HepG2 (cell line): ENCODE results near the gene CTIF. TPM values are rescaled to one million over a fixed set of nuclear protein-coding genes. Genes with fewer than 3 reads are reported as not detected.

ENCODE experiments used
- ATAC-seq: fragments of 200-7000 bp; cut with Tn5 transposase; 3 replicates; pipeline ENCODE4 v1.9.1; 2020; ENCODE audit warnings: mild to moderate bottlenecking, moderate library complexity
- BruUV-seq: library from RNA; stranded (reverse); fragments of 400-500 nt; replicated peaks from 2 replicates; lab custom pipeline; 2021; lab: Mats Ljungman, UMichigan
- CTCF ChIA-PET: fragments of 300-600 bp; formaldehyde crosslinking; extraction: SDS; loops from one replicate; lab custom pipeline; 2021; ENCODE audit warnings: low total read pairs, inconsistent platforms, low intra/inter-chr PET ratio; lab: Yijun Ruan, JAX
- POLR2A ChIA-PET: fragments of 350-600 bp; sonication (Branson Sonifier 250); formaldehyde crosslinking; loops from one replicate; lab custom pipeline; 2020; ENCODE audit warnings: antibody characterized with exemption, inconsistent platforms; lab: Yijun Ruan, JAX
- DNase-seq: peaks from one replicate; pipeline ENCODE4 v3.0.0-alpha.2; 2015; ENCODE audit warnings: low spot score
- FAIRE-seq: peaks from 3 replicates; lab custom pipeline; 2011; peaks lifted over from hg19 to GRCh38; lab: Jason Lieb, UNC
- H2AFZ ChIP-seq: one replicate; pipeline ENCODE4 v1.6.1; 2011; ENCODE audit warnings: low read length, inconsistent platforms
- H3K27ac ChIP-seq: fragments of 300-600 bp; 3 replicates; pipeline ENCODE4 v1.8.0; 2011; ENCODE audit warnings: mixed run types, mild to moderate bottlenecking, mixed read lengths, low read length, inconsistent platforms; ENCODE audit not compliant: insufficient read depth; ENCODE audit errors: extremely low read length
- H3K27me3 ChIP-seq, 2 experiments: fragments of 200-600 bp in 1 of 2; 2 replicates in 1 of 2; 3 replicates in 1 of 2; pipeline versions ENCODE4 v1.6.0 to v1.8.0; 2011; ENCODE audit warnings: low read length in 2 of 2, mild to moderate bottlenecking in 2 of 2, moderate library complexity in 2 of 2, inconsistent platforms in 1 of 2; ENCODE audit not compliant: insufficient read depth in 2 of 2, control insufficient read depth in 1 of 2
- H3K36me3 ChIP-seq, 2 experiments: fragments of 200-600 bp in 1 of 2; replicated peaks in 1 of 2; 2 replicates in 1 of 2; 3 replicates in 1 of 2; pipeline versions ENCODE4 v1.5.1 to v1.8.0; 2011; ENCODE audit warnings: low read length in 2 of 2, inconsistent platforms in 1 of 2; ENCODE audit not compliant: insufficient read depth in 2 of 2, control insufficient read depth in 1 of 2
- H3K4me1 ChIP-seq: 2 replicates; pipeline ENCODE4 v1.5.1; 2012; ENCODE audit warnings: low read length, inconsistent platforms; ENCODE audit not compliant: insufficient read depth
- H3K4me2 ChIP-seq: 2 replicates; pipeline ENCODE4 v1.6.0; 2011; ENCODE audit warnings: low read depth, low read length, inconsistent platforms
- H3K4me3 ChIP-seq, 3 experiments: fragments of 200-600 bp in 1 of 3; sonication (generic), shearing (Covaris generic) in 1 of 3; replicated peaks in 1 of 3; 2 replicates each; pipeline ENCODE4 v1.5.1; 2011 to 2016; ENCODE audit warnings: low read length in 3 of 3, inconsistent platforms in 2 of 3, low read depth in 2 of 3, mild to moderate bottlenecking in 2 of 3, control low read depth in 1 of 3, mixed read lengths in 1 of 3; ENCODE audit not compliant: insufficient read depth in 1 of 3
- H3K79me2 ChIP-seq: one replicate; pipeline ENCODE4 v1.6.1; 2011; ENCODE audit warnings: low read length, inconsistent platforms; ENCODE audit not compliant: insufficient read depth
- H3K9ac ChIP-seq: 2 replicates; pipeline ENCODE4 v1.6.0; 2011; ENCODE audit warnings: mild to moderate bottlenecking, low read depth, low read length, inconsistent platforms; ENCODE audit not compliant: insufficient read depth
- H3K9me3 ChIP-seq: 2 replicates; pipeline ENCODE4 v1.5.1; 2012; ENCODE audit warnings: mild to moderate bottlenecking, low read length
- H4K20me1 ChIP-seq: 2 replicates; pipeline ENCODE4 v1.6.0; 2011; ENCODE audit warnings: inconsistent platforms, mild to moderate bottlenecking, low read length, moderate library complexity; ENCODE audit not compliant: insufficient read depth
- ADNP ChIP-seq: sonication (generic); formaldehyde crosslinking; IDR thresholded peaks from 2 replicates; pipeline ENCODE4 v1.4.0; 2020; ENCODE audit warnings: missing genetic modification reagents
- CEBPB ChIP-seq: IDR thresholded peaks from 2 replicates; pipeline ENCODE4 v1.6.1; 2011; ENCODE audit warnings: low read depth, low read length, improper control_type of control experiment, borderline replicate concordance
- NFE2L1 ChIP-seq: sonication (generic); formaldehyde crosslinking; IDR thresholded peaks from 2 replicates; pipeline ENCODE4 v1.4.0; 2020; ENCODE audit warnings: missing genetic modification reagents, mild to moderate bottlenecking, borderline replicate concordance
- PHF20 ChIP-seq: sonication (generic); formaldehyde crosslinking; IDR thresholded peaks from 2 replicates; pipeline ENCODE4 v1.5.0; 2020; ENCODE audit warnings: mild to moderate bottlenecking, missing genetic modification reagents
- PLSCR1 ChIP-seq: sonication (generic); formaldehyde crosslinking; IDR thresholded peaks from 2 replicates; pipeline ENCODE4 v1.5.0; 2020; ENCODE audit warnings: missing genetic modification reagents, mild to moderate bottlenecking, borderline replicate concordance
- SSRP1 ChIP-seq: IDR thresholded peaks from 2 replicates; pipeline ENCODE4 v1.6.1; 2016; ENCODE audit warnings: control low read depth
- TBP ChIP-seq: sonication (generic); formaldehyde crosslinking; IDR thresholded peaks from 2 replicates; pipeline ENCODE4 v1.5.0; 2020; ENCODE audit warnings: missing genetic modification reagents
- TEAD2 ChIP-seq: sonication (generic); formaldehyde crosslinking; IDR thresholded peaks from 2 replicates; pipeline ENCODE4 v1.9.0; 2021; ENCODE audit warnings: missing genetic modification reagents
- ZMAT3 ChIP-seq: sonication (generic); formaldehyde crosslinking; conservative IDR thresholded peaks from 2 replicates; pipeline ENCODE4 v1.7.0; 2021; ENCODE audit warnings: missing genetic modification reagents
- ZMYM2 ChIP-seq: sonication (generic); formaldehyde crosslinking; IDR thresholded peaks from 2 replicates; pipeline ENCODE4 v1.8.0; 2022; ENCODE audit warnings: mild to moderate bottlenecking, missing genetic modification reagents
- ZNF543 ChIP-seq: sonication (generic); formaldehyde crosslinking; IDR thresholded peaks from 2 replicates; pipeline ENCODE4 v1.4.0; 2020; ENCODE audit warnings: mild to moderate bottlenecking, missing genetic modification reagents
- ZNF605 ChIP-seq: sonication (generic); formaldehyde crosslinking; IDR thresholded peaks from 2 replicates; pipeline ENCODE4 v1.8.0; 2022; ENCODE audit warnings: mild to moderate bottlenecking, missing genetic modification reagents
- ZNF781 ChIP-seq: sonication (generic); formaldehyde crosslinking; IDR thresholded peaks from 2 replicates; pipeline ENCODE4 v1.5.1; 2020; ENCODE audit warnings: borderline replicate concordance, mild to moderate bottlenecking, missing genetic modification reagents; ENCODE audit errors: not compliant biosample characterization
- ZNF839 ChIP-seq: sonication (generic); formaldehyde crosslinking; IDR thresholded peaks from 2 replicates; pipeline ENCODE4 v1.4.0; 2020; ENCODE audit warnings: missing genetic modification reagents, mild to moderate bottlenecking, borderline replicate concordance
- ZNF878 ChIP-seq: sonication (generic); formaldehyde crosslinking; IDR thresholded peaks from 2 replicates; pipeline ENCODE4 v1.8.1; 2023; ENCODE audit warnings: mild to moderate bottlenecking, missing genetic modification reagents, moderate library complexity
- ZSCAN20 ChIP-seq: sonication (generic); formaldehyde crosslinking; IDR thresholded peaks from 2 replicates; pipeline ENCODE4 v1.4.0; 2020; ENCODE audit warnings: missing genetic modification reagents, mild to moderate bottlenecking, borderline replicate concordance
- WGBS: methylation state at CpG from one replicate; pipeline ENCODE4 v1.1.6; 2017; ENCODE audit warnings: low lambda C conversion rate; 5-methylcytosine and 5-hydroxymethylcytosine counted together
- in situ Hi-C: cut with HindIII; loops from 2 replicates; pipeline ENCODE4 v1.10.0; 2017; ENCODE audit warnings: low pct_unique_long_range_greater_than_20kb; ENCODE audit not compliant: extremely low pct_ligation_motif_present
- intact Hi-C: fragments of 100-400 bp; cut with micrococcal nuclease; formaldehyde crosslinking; loops from one replicate; pipeline ENCODE4 v1.10.0; 2022; ENCODE audit not compliant: unreplicated experiment
- polyA plus RNA-seq, 8 experiments: library from polyadenylated mRNA; depleted of rRNA in 3 of 8; stranded (reverse) in 7 of 8; unstranded in 1 of 8; fragments of >200 nt; fragmentation: Illumina TruSeq in 4 of 8; extraction: Trizol in 4 of 8; gene quantifications; 2 replicates each; pipeline versions ENCODE4 v1.2.1 to v1.2.3, GENCODE V29; 2011 to 2016; ENCODE audit warnings: low read depth in 4 of 8, missing spikeins in 1 of 8, mixed read lengths in 1 of 8; ENCODE audit not compliant: insufficient read depth in 1 of 8
- total RNA-seq, 5 experiments: library from RNA; depleted of rRNA; stranded (reverse); fragments of >200 nt; fragmentation: Illumina TruSeq; extraction: Trizol; gene quantifications; 2 replicates each; pipeline ENCODE4 v1.2.3, GENCODE V29; 2016; ENCODE audit warnings: low read depth in 1 of 5
- TF ChIP-seq, protein P1 (sequence below): sonication (generic); formaldehyde crosslinking; IDR thresholded peaks from 2 replicates; pipeline ENCODE4 v1.9.0; 2021; ENCODE audit warnings: missing genetic modification reagents, borderline replicate concordance
- TF ChIP-seq, protein P2 (sequence below): sonication (generic); formaldehyde crosslinking; IDR thresholded peaks from 2 replicates; pipeline ENCODE4 v1.8.0; 2023; ENCODE audit warnings: mild to moderate bottlenecking, missing genetic modification reagents
- TF ChIP-seq, protein P3 (sequence below): sonication (generic); formaldehyde crosslinking; IDR thresholded peaks from 2 replicates; pipeline ENCODE4 v1.4.0; 2020; ENCODE audit warnings: mild to moderate bottlenecking, missing genetic modification reagents

The CTIF gene
- total and polyA plus RNA-seq, 2 of the 13 experiments (the other 11 are each of a cell fraction or from before 2014, with no cell fraction given), result 18.2 to 28.0 TPM

DNA sequence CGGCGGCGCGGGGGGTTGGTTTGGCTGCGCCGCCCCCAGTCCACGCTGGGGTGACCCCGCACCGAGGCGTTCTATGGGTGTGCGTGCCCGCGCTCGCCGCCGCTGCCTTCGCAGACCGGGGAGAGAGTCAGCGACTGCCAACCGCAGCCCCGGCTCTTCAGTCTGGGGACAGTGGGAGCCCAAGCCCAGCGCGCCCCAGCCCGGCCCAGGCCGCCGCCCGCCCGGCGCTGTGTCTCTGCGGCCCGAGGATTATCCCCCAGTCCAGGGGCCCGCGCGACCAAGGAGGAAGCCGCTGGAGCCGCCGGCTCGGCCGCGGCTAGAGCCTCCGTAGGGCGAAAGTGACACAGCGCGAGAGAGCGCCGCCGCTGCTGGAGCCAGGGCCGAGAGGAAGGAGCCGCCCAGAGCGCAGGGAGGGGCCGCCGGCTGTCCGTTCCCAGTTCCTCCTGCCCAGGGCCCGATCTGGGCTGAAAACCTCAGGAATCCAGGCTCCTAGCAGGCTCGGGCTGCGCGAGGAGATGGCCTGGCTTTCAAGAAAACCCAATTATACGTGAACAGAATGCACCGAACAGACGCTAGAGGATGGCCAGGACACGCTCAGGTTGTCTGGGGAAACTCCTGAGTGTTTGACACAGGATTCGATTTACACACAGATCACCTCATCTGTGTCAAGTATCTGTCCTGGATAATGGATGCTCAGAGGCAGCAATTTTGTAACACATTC is 2.4 kb downstream of the CTIF start:
- POLR2A ChIA-PET, result no interaction called here
- no peak for DNase-seq
- BruUV-seq, result no TSS peak
- peak overlapping the region; percentile 77 for H3K9ac ChIP-seq
- no peak for FAIRE-seq
- H2AFZ ChIP-seq, result no peak overlapping the region
- H3K27ac ChIP-seq, result peak overlapping the region; percentile 83
- in situ Hi-C loops (loop anchor here (10.0 kb wide), 1 partner anchor 354 kb away; no protein-coding TSS in a partner anchor), intact Hi-C loops (loop anchor here (2.0 kb wide), 2 partner anchors 64 to 124 kb away; no protein-coding TSS in a partner anchor)
- H3K4me1 ChIP-seq, result peaks cover 69% of the 10 kb centered on the region
- H3K9me3 ChIP-seq, result no peaks in the 10 kb centered on the region
- no peaks in the 10 kb centered on the region for H3K36me3 ChIP-seq
- ATAC-seq, result peak; percentile 71
- WGBS, result 14% methylated on average over 18 of the region's 62 CpGs
- peaks cover 14% of the 10 kb centered on the region; the same call in 1 of the 2 replicates for H4K20me1 ChIP-seq
- H3K79me2 ChIP-seq, result peaks cover 59% of the 10 kb centered on the region
- H3K4me3 ChIP-seq, result peak overlapping the region; percentile 84 to 93 (median 88)
- CTCF ChIA-PET, result no interaction called here
- peak overlapping the region; percentile 86 for H3K4me2 ChIP-seq
- peaks cover 0 to under 1% of the 10 kb centered on the region in 2 experiments; a peak in 1 of 5 replicates for H3K27me3 ChIP-seq
- TF ChIP-seq, protein P1, sequence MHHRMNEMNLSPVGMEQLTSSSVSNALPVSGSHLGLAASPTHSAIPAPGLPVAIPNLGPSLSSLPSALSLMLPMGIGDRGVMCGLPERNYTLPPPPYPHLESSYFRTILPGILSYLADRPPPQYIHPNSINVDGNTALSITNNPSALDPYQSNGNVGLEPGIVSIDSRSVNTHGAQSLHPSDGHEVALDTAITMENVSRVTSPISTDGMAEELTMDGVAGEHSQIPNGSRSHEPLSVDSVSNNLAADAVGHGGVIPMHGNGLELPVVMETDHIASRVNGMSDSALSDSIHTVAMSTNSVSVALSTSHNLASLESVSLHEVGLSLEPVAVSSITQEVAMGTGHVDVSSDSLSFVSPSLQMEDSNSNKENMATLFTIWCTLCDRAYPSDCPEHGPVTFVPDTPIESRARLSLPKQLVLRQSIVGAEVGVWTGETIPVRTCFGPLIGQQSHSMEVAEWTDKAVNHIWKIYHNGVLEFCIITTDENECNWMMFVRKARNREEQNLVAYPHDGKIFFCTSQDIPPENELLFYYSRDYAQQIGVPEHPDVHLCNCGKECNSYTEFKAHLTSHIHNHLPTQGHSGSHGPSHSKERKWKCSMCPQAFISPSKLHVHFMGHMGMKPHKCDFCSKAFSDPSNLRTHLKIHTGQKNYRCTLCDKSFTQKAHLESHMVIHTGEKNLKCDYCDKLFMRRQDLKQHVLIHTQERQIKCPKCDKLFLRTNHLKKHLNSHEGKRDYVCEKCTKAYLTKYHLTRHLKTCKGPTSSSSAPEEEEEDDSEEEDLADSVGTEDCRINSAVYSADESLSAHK (CRISPR knock-in tag), result no peak
- no peak for TF ChIP-seq ZNF878 (CRISPR knock-in tag)
- no peak; the same call in 1 of the 2 replicates for TF ChIP-seq ZNF839 (CRISPR knock-in tag)
- TF ChIP-seq PLSCR1 (CRISPR knock-in tag), result no peak
- TF ChIP-seq ZMYM2 (CRISPR knock-in tag), result no peak
- TF ChIP-seq CEBPB, result no peak
- no peak for TF ChIP-seq ZNF781 (CRISPR knock-in tag)
- TF ChIP-seq PHF20, result peak; percentile 49; the same call in 1 of the 2 replicates
- TF ChIP-seq, protein P2, sequence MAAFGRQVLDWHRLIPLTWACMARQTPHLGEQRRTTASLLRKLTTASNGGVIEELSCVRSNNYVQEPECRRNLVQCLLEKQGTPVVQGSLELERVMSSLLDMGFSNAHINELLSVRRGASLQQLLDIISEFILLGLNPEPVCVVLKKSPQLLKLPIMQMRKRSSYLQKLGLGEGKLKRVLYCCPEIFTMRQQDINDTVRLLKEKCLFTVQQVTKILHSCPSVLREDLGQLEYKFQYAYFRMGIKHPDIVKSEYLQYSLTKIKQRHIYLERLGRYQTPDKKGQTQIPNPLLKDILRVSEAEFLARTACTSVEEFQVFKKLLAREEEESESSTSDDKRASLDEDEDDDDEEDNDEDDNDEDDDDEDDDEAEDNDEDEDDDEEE, result no peak
- no peak for TF ChIP-seq ZNF543 (CRISPR knock-in tag)
- TF ChIP-seq SSRP1 (CRISPR knock-in tag), result no peak
- TF ChIP-seq ZNF605 (CRISPR knock-in tag), result no peak
- no peak for TF ChIP-seq ZMAT3 (CRISPR knock-in tag)
- no peak for TF ChIP-seq ADNP (CRISPR knock-in tag)
- TF ChIP-seq TEAD2 (CRISPR knock-in tag), result no peak
- TF ChIP-seq, protein P3, sequence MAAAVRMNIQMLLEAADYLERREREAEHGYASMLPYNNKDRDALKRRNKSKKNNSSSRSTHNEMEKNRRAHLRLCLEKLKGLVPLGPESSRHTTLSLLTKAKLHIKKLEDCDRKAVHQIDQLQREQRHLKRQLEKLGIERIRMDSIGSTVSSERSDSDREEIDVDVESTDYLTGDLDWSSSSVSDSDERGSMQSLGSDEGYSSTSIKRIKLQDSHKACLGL (CRISPR knock-in tag), result 0 out of 2 replicates have a peak, but pooled peaks have one; percentile 23
- TF ChIP-seq ZSCAN20 (CRISPR knock-in tag), result peak; percentile 61; the same call in 1 of the 2 replicates
- TF ChIP-seq TBP, result 0 out of 2 replicates have a peak, but pooled peaks have one; percentile 23
- TF ChIP-seq NFE2L1 (CRISPR knock-in tag), result no peak
